OCI-LY7 (cell line): Measurements from ENCODE around the gene ABCA2. TPM values are rescaled to one million over a fixed set of nuclear protein-coding genes. Genes with fewer than 3 reads are reported as not detected.

ENCODE experiments used
- BruUV-seq: library from RNA; stranded (reverse); fragments of 400-500 nt; replicated peaks from 2 replicates; lab custom pipeline; 2021; lab: Mats Ljungman, UMichigan
- CTCF ChIA-PET: fragments of 300-600 bp; sonication (Branson Sonifier 250); formaldehyde crosslinking; loops from one replicate; lab custom pipeline; 2022; ENCODE audit warnings: antibody characterized with exemption; ENCODE audit not compliant: unreplicated experiment; lab: Charles Lee
- POLR2A ChIA-PET: fragments of 300-600 bp; sonication (Branson Sonifier 250); formaldehyde crosslinking; loops from one replicate; lab custom pipeline; 2022; ENCODE audit warnings: antibody characterized with exemption; lab: Charles Lee
- DNase-seq: peaks from one replicate; pipeline ENCODE4 v3.0.0-alpha.2; 2015; ENCODE audit warnings: low spot score
- H2AFZ ChIP-seq: fragments of 200-600 bp; sonication (generic), shearing (Covaris generic); 2 replicates; pipeline ENCODE4 v1.6.1; 2014; ENCODE audit warnings: mild to moderate bottlenecking, antibody characterized with exemption, low read length, moderate library complexity
- H3K27ac ChIP-seq: fragments of 200-600 bp; sonication (generic); 2 replicates; pipeline ENCODE4 v1.5.1; 2014; ENCODE audit warnings: mixed run types, low read depth, mild to moderate bottlenecking, moderate library complexity, low read length, inconsistent platforms; ENCODE audit not compliant: poor library complexity, severe bottlenecking
- H3K36me3 ChIP-seq: fragments of 200-600 bp; sonication (generic); 2 replicates; pipeline ENCODE4 v1.6.1; 2014; ENCODE audit warnings: mild to moderate bottlenecking, antibody characterized with exemption, low read length, moderate library complexity, mixed read lengths; ENCODE audit not compliant: insufficient read depth
- H3K4me1 ChIP-seq: fragments of 200-600 bp; sonication (generic); 2 replicates; pipeline ENCODE4 v1.5.1; 2014; ENCODE audit warnings: mild to moderate bottlenecking, low read length; ENCODE audit not compliant: insufficient read depth, poor library complexity, severe bottlenecking
- H3K4me2 ChIP-seq: fragments of 200-600 bp; sonication (generic); 2 replicates; pipeline ENCODE4 v1.6.1; 2014; ENCODE audit warnings: mild to moderate bottlenecking, low read length
- H3K4me3 ChIP-seq: fragments of 200-600 bp; sonication (generic); 2 replicates; pipeline ENCODE4 v1.5.1; 2014; ENCODE audit warnings: mild to moderate bottlenecking, low read depth, low read length; ENCODE audit not compliant: poor library complexity, severe bottlenecking
- H3K79me2 ChIP-seq: fragments of 200-600 bp; sonication (generic); 2 replicates; pipeline ENCODE4 v1.6.1; 2016; ENCODE audit warnings: low read depth, mild to moderate bottlenecking, low read length, moderate library complexity, mixed read lengths; ENCODE audit not compliant: insufficient read depth
- H3K9me2 ChIP-seq: fragments of 200-600 bp; sonication (generic); 2 replicates; pipeline ENCODE4 v1.6.1; 2016; ENCODE audit warnings: mild to moderate bottlenecking, low read length, mixed read lengths; ENCODE audit not compliant: insufficient read depth
- H3K9me3 ChIP-seq: fragments of 200-600 bp; sonication (generic); 2 replicates; pipeline ENCODE4 v1.6.1; 2014; ENCODE audit warnings: mild to moderate bottlenecking, mixed run types, low read length, mixed read lengths
- H4K20me1 ChIP-seq: fragments of 200-600 bp; sonication (generic); 2 replicates; pipeline ENCODE4 v1.6.1; 2014; ENCODE audit warnings: mild to moderate bottlenecking, antibody characterized with exemption, low read length, moderate library complexity, mixed read lengths; ENCODE audit not compliant: insufficient read depth
- EZH2phosphoT487 ChIP-seq: fragments of 200-600 bp; sonication (generic); IDR thresholded peaks from 2 replicates; pipeline ENCODE4 v1.6.1; 2018; ENCODE audit warnings: low read depth, borderline replicate concordance, mild to moderate bottlenecking, mixed run types, antibody characterized with exemption, low read length, moderate library complexity, mixed read lengths
- intact Hi-C: fragments of 100-400 bp; cut with micrococcal nuclease; formaldehyde crosslinking; loops from one replicate; pipeline ENCODE4 v1.10.0; 2022; ENCODE audit not compliant: unreplicated experiment
- total RNA-seq, 2 experiments: library from RNA; depleted of rRNA in 1 of 2; stranded (reverse); fragments of >200 nt in 1 of 2; shearing (Covaris generic) in 1 of 2; gene quantifications; 2 replicates each; pipeline ENCODE4 v1.2.3, GENCODE V29; 2014 to 2022
- TF ChIP-seq, protein P1 (sequence below): fragments of 200-600 bp; sonication (generic); conservative IDR thresholded peaks from 2 replicates; pipeline ENCODE4 v1.5.1; 2014; ENCODE audit warnings: mild to moderate bottlenecking, antibody characterized with exemption, low read length, moderate library complexity, mixed read lengths

The ABCA2 gene
- total RNA-seq, 2 experiments from 2014 or later, result 4.1 to 10.6 TPM

DNA sequence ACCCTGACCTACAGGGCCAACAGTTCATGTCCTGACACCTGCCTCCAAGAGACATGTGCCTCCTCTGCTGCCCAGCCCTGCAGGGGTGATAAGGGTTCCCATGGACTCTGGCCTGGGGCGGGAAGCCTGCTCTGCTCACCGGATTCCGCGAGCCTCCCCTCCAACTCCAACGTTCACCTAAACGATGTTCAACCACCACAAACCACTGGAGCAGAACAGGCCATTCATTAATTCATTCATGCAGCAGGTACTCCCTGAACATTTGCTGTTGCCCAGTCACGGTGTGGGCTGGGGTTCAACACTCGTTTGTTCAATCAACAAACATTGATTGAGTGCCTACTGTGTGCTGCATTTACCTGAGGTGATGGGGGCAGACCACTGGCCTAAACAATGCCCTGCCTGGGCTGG is 46.0 kb upstream of the ABCA2 start:
- H3K36me3 ChIP-seq, result no peaks in the 10 kb centered on the region
- H3K9me2 ChIP-seq, result no peaks in the 10 kb centered on the region
- no TSS peak for BruUV-seq
- H4K20me1 ChIP-seq, result no peaks in the 10 kb centered on the region
- CTCF ChIA-PET, result no interaction called here
- peaks cover 29% of the 10 kb centered on the region for H3K4me1 ChIP-seq
- H3K79me2 ChIP-seq, result peaks cover 7% of the 10 kb centered on the region; the same call in 1 of the 2 replicates
- no peak overlapping the region for H3K27ac ChIP-seq
- no peak overlapping the region for H2AFZ ChIP-seq
- intact Hi-C loops, result no loop called here
- DNase-seq, result no peak
- TF ChIP-seq, protein P1, sequence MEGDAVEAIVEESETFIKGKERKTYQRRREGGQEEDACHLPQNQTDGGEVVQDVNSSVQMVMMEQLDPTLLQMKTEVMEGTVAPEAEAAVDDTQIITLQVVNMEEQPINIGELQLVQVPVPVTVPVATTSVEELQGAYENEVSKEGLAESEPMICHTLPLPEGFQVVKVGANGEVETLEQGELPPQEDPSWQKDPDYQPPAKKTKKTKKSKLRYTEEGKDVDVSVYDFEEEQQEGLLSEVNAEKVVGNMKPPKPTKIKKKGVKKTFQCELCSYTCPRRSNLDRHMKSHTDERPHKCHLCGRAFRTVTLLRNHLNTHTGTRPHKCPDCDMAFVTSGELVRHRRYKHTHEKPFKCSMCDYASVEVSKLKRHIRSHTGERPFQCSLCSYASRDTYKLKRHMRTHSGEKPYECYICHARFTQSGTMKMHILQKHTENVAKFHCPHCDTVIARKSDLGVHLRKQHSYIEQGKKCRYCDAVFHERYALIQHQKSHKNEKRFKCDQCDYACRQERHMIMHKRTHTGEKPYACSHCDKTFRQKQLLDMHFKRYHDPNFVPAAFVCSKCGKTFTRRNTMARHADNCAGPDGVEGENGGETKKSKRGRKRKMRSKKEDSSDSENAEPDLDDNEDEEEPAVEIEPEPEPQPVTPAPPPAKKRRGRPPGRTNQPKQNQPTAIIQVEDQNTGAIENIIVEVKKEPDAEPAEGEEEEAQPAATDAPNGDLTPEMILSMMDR, result no peak
- TF ChIP-seq EZH2phosphoT487, result no peak
- POLR2A ChIA-PET, result interaction anchor here (1.0 kb wide), 1 partner anchor 13 kb away, joined by 3 read pairs; the partner anchor contains the start of gene MAN1B1
- H3K9me3 ChIP-seq, result no peaks in the 10 kb centered on the region
- no peak overlapping the region for H3K4me3 ChIP-seq
- no peak overlapping the region for H3K4me2 ChIP-seq

DNA sequence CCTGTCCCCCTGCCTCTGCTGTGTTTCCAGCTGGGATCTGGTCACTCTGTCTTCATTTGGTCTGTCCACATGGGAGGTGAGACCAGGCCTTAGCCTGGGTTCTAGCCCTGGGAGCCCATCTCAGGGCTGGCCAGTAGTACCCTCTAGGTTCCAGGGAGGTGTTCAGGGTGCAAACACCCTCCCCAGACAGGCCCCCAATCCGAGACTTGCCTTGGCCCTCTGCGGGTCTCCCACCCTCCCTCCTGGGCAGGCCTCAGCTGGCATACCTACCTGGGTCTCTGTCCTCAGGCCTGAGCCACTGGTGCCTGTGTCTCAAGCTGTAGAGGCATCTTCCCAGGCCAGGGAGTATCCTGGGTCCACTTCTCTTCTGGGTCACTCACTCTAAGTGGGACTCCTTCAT is 43.2 kb upstream of the ABCA2 start:
- Histone ChIP-seq H3K79me2 (peaks cover 14% of the 10 kb centered on the region; the same call in 1 of the 2 replicates), H2AFZ (no peak overlapping the region; the same call in 1 of the 2 replicates), H3K4me2 (peak overlapping the region; percentile 86), H4K20me1 (no peaks in the 10 kb centered on the region), H3K4me3 (peak overlapping the region; percentile 75), H3K27ac (peak overlapping the region; percentile 57), H3K9me2 (no peaks in the 10 kb centered on the region), H3K4me1 (peaks cover 29% of the 10 kb centered on the region), H3K9me3 (no peaks in the 10 kb centered on the region), H3K36me3 (no peaks in the 10 kb centered on the region)
- DNase-seq, result no peak
- BruUV-seq, result no TSS peak
- TF ChIP-seq, protein P1, result no peak
- TF ChIP-seq EZH2phosphoT487, result no peak
- CTCF ChIA-PET, result interaction anchor here (0.7 kb wide), 1 partner anchor 42 kb away, joined by 3 read pairs; no protein-coding TSS in a partner anchor
- POLR2A ChIA-PET, result interaction anchor here (0.5 to 3.1 kb wide), 8 partner anchors 11 to 152 kb away, joined by 3 to 13 read pairs (median 4); partner anchors contain the start of gene MAN1B1
- intact Hi-C loops, result no loop called here

DNA sequence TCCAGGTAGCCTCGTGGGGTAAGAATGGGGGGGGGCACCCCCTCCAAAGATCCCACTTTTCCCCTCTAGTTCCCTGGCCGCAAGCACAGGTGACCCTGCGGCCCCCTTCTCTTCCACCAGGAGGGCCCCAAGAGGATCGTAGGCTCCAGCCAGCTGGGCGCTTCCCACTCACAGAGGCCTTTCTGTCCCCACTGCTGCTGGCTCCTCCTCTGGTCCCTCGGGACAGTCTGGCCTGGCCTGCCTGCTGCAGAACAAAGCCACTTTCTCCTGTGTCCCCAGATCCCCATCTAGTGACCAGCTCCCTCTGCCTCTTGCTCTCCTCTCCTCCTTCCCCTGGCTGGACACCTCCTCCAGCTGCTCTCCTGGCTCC is 42.9 kb upstream of the ABCA2 start:
- no peak for TF ChIP-seq EZH2phosphoT487
- TF ChIP-seq, protein P1, result no peak
- no peaks in the 10 kb centered on the region for H3K36me3 ChIP-seq
- no peaks in the 10 kb centered on the region for H3K9me2 ChIP-seq
- H3K9me3 ChIP-seq, result no peaks in the 10 kb centered on the region
- H3K79me2 ChIP-seq, result peaks cover 14% of the 10 kb centered on the region; the same call in 1 of the 2 replicates
- TSS peak; percentile 29 for BruUV-seq
- H2AFZ ChIP-seq, result peak overlapping the region; percentile 63; the same call in 1 of the 2 replicates
- ChIA-PET POLR2A (interaction anchor here (0.5 to 3.1 kb wide), 11 partner anchors 11 to 153 kb away, joined by 3 to 13 read pairs (median 4); partner anchors contain the start of gene MAN1B1), CTCF (no interaction called here)
- peak overlapping the region; percentile 75 for H3K4me3 ChIP-seq
- H3K4me1 ChIP-seq, result peaks cover 29% of the 10 kb centered on the region
- DNase-seq, result peak; percentile 42
- no peaks in the 10 kb centered on the region for H4K20me1 ChIP-seq
- peak overlapping the region; percentile 86 for H3K4me2 ChIP-seq
- peak overlapping the region; percentile 57 for H3K27ac ChIP-seq
- intact Hi-C loops, result loop anchor here (1.0 kb wide), 1 partner anchor 15 kb away; the partner anchor contains the start of gene MAN1B1
